ENCODE results near the gene RASA2.
"Not testable (repeated sequence)": the region's sequence is repeated elsewhere in the genome, so short reads cannot be mapped to it uniquely, and the experiment has no call there.

RASA2 gene

GRCh38 chr3:141499965-141500364, 13.1 kb downstream of the RASA2 start:
- DNase-seq = no peak

- no peak for DNase-seq
Observed at GRCh38 chr3:141500397-141500796, 13.6 kb downstream of the RASA2 start.

GRCh38 chr3:141505166-141505565, 18.3 kb downstream of the RASA2 start:
- DNase-seq = no peak

- DNase-seq = no peak
Observed at GRCh38 chr3:141506071-141506470, 19.2 kb downstream of the RASA2 start.

- no peak for DNase-seq
Observed at GRCh38 chr3:141507392-141508066, 20.7 kb downstream of the RASA2 start.

GRCh38 chr3:141508067-141508436, 21.2 kb downstream of the RASA2 start:
- DNase-seq = no peak

- DNase-seq = no peak
Observed at GRCh38 chr3:141511361-141511760, 24.5 kb downstream of the RASA2 start.

GRCh38 chr3:141514382-141514781, 27.6 kb downstream of the RASA2 start:
- DNase-seq = no peak

GRCh38 chr3:141519587-141519986, 32.8 kb downstream of the RASA2 start:
- no peak for DNase-seq

GRCh38 chr3:141521781-141522180, 35.0 kb downstream of the RASA2 start:
- no peak for DNase-seq

GRCh38 chr3:141523615-141524375, 37.0 kb downstream of the RASA2 start:
- DNase-seq = peak; percentile 53

- DNase-seq = no peak
Observed at GRCh38 chr3:141524988-141525387, 38.2 kb downstream of the RASA2 start.

- DNase-seq = no peak
Observed at GRCh38 chr3:141525814-141526213, 39.0 kb downstream of the RASA2 start.

- no peak for DNase-seq
Observed at GRCh38 chr3:141526709-141527108, 39.9 kb downstream of the RASA2 start.

GRCh38 chr3:141528800-141529199, 42.0 kb downstream of the RASA2 start:
- no peak for DNase-seq

GRCh38 chr3:141529256-141529655, 42.4 kb downstream of the RASA2 start:
- DNase-seq = no peak

- no peak for DNase-seq
Observed at GRCh38 chr3:141529717-141530414, 43.0 kb downstream of the RASA2 start.

- DNase-seq = no peak
Observed at GRCh38 chr3:141530415-141530768, 43.6 kb downstream of the RASA2 start.

GRCh38 chr3:141532609-141533008, 45.8 kb downstream of the RASA2 start:
- DNase-seq = no peak

- not testable (repeated sequence) for DNase-seq
Observed at GRCh38 chr3:141536017-141536416, 49.2 kb downstream of the RASA2 start.

GRCh38 chr3:141537856-141538255, 51.0 kb downstream of the RASA2 start:
- no peak for DNase-seq

- DNase-seq = no peak
Observed at GRCh38 chr3:141538568-141539240, 51.9 kb downstream of the RASA2 start.

- DNase-seq = no peak
Observed at GRCh38 chr3:141539431-141540187, 52.8 kb downstream of the RASA2 start.

Measured in islet precursor cell (in vitro differentiated cells).